Right ventricle myocardium inferior (tissue), 1 donor: ENCODE measurements around the gene SLC22A1. TPM values are rescaled to one million over a fixed set of nuclear protein-coding genes. Genes with fewer than 3 reads are reported as not detected.
"Not testable (repeated sequence)": the region's sequence is repeated elsewhere in the genome, so short reads cannot be mapped to it uniquely, and the experiment has no call there.

ENCODE experiments used
- ATAC-seq: fragments of 200-7000 bp; cut with Tn5 transposase; one replicate; pipeline ENCODE4 v1.9.1; 2020; ENCODE audit warnings: mild to moderate bottlenecking, moderate library complexity
- DNase-seq: peaks from one replicate; pipeline ENCODE4 v3.0.0; 2021; ENCODE audit errors: missing footprints
- intact Hi-C: fragments of 100-400 bp; cut with DNase I; formaldehyde crosslinking; loops from one replicate; pipeline ENCODE4 v1.11.0; 2022
- total RNA-seq: library from RNA; stranded (reverse); fragmentation: NEBNext Ultra II Directional; extraction: Animal tissue kit (Norgen Biotek cat#: 25700); gene quantifications from one replicate; pipeline ENCODE4 v1.2.1, GENCODE V29; 2021
- donor health status: DM: no; HTN: yes; CAD: no; lungs with severe emphysema.

Gene SLC22A1
- total RNA-seq, 1 donor from 2014 or later, result 0.51 TPM

DNA sequence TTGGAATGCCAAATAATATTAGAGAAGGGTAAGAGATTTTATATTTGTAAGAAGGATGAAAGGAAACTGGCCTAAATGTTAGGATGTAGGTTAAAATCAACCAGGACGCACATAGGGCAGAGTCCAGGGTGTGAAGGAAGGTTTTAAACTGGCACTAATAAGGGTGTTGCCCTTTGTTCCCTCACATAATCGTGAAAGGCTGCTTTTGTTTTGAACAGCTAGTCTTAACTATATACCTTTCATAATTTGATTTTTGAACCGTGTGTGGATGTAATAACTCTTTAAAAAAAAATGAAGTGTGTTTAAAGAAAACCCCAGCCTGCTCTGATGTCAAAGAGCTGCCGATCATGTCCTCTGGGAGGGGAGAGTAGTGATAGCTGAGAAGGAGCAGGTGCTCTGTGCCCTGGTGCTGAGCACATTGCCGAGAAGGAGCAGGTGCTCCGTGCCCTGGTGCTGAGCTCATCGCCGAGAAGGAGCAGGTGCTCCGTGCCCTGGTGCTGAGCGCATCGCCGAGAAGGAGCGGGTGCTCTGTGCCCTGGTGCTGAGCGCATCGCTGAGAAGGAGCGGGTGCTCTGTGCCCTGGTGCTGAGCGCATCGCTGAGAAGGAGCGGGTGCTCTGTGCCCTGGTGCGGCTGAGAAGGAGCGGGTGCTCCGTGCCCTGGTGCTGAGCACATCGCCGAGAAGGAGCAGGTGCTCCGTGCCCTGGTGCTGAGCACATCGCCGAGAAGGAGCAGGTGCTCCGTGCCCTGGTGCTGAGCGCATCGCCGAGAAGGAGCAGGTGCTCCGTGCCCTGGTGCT, 31.0 kb upstream of the SLC22A1 start:
- DNase-seq, ATAC-seq, intact Hi-C loops: not testable (repeated sequence)

DNA sequence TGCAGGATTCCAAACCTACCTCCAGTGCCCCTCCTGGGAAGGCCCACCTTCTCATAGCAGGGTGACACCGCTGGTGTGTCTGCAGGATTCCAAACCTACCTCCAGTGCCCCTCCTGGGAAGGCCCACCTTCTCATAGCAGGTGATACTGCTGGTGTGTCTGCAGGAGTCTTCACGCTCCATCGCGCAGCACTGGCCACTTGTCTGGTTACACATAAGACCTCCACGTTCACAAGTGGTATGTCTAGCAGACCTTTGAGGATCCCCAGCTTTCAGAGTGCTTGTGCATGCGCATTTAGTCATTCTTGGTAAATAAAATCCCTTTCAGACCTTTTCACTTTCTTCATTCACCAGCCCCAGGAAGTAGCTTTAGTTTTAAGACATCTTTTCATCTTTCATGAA, 29.4 kb upstream of the SLC22A1 start:
- intact Hi-C loops, ATAC-seq: not testable (repeated sequence)

DNA sequence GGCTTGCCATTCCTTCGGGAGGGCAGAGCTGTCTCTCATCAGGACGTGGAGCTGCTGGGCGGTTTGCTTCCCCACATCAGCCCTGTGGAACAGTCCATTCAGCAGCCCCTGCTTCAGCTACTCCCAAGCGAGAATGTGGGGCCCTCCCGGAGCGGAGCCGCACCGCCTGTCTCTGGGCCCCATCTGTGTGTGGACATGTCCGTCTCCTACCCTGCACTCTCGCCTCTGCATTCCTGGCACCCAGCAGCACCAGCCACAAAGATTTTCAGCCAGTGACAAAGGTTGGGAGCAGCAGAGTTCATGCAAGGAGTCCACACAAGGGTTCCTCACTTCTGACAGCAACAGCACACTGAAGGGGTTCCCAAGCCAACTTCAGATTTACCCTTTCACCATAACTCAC, 29.0 kb upstream of the SLC22A1 start:
- DNase-seq, result no peak
- no peak for ATAC-seq
- intact Hi-C loops, result no loop called here

More for the DNA sequence above, 29.4 kb upstream of the SLC22A1 start:
- not testable (repeated sequence) for DNase-seq

DNA sequence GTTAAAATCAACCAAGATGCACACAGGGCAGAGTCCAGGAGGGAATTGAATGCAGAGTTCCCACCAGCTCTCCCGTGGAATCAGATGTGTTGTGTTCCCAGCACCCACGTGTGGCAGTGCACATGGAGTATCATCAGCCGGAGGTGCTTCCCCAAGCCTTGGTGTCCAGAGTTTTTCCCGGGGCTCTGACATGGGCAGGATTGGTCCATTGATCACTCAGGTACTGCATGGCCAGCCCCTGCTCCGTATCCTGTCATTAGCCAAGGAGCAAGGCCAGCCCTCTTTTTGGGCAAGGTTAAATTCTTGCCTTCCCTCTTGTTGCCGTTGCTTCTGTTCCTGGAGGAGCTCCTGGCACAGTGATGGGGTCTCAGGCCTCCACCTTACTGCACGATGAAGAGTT, 28.6 kb upstream of the SLC22A1 start:
- DNase-seq (peak; percentile 40), ATAC-seq (no peak)
- intact Hi-C loops, result no loop called here

DNA sequence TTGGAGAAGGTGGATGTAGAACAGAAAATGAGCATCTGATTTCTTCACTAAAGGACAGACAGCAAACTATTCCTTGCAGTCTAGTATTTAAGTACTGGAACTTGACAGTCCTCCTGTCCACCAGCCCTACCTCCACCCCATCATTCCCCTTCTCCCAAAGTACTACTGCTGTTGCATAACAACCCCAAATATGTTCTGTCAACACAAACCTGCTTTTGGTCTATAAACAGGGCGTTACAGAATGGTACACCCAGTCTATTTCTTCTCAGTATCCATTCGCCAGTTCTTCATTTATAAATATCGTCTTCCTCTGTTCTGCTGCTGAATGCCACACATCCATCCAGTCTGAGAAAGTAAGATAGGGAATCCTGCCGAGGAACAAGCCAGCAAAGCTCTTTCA, 27.7 kb upstream of the SLC22A1 start:
- DNase-seq (no peak), ATAC-seq (no peak)
- intact Hi-C loops, result no loop called here

DNA sequence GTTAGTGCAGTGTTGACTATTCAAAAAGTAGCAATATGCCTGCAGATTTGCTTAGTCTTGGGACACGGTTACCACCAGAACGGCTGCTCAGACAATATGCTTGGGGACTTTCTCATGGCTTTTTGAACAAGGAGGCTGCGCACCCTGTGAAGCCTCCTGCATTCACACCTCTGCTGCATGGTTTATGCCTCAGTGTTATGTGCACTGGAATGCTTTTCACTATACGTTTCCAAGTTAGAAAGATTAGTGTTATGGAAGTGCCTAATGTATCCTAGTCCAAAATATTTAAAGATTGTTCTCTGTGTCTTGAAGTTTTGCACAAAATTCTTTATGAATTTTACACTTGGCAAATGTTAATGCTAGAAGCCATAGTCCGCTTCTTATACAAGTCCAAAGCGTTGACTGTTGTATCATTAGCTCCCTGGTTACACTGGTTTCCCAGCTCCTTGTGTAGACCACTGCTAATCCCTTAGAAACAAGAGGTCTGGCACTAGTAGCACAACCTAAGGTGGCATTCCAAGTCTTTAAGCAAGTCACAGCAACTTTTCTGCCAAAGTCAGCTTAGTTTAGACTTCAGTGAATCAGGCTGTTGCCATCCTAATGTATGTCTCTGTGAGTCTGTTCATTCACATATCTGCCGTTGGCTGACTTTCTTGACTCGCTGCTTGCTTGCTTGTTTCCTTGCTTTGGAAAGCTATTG, 26.3 kb upstream of the SLC22A1 start:
- ATAC-seq (no peak), DNase-seq (no peak)
- intact Hi-C loops, result no loop called here

DNA sequence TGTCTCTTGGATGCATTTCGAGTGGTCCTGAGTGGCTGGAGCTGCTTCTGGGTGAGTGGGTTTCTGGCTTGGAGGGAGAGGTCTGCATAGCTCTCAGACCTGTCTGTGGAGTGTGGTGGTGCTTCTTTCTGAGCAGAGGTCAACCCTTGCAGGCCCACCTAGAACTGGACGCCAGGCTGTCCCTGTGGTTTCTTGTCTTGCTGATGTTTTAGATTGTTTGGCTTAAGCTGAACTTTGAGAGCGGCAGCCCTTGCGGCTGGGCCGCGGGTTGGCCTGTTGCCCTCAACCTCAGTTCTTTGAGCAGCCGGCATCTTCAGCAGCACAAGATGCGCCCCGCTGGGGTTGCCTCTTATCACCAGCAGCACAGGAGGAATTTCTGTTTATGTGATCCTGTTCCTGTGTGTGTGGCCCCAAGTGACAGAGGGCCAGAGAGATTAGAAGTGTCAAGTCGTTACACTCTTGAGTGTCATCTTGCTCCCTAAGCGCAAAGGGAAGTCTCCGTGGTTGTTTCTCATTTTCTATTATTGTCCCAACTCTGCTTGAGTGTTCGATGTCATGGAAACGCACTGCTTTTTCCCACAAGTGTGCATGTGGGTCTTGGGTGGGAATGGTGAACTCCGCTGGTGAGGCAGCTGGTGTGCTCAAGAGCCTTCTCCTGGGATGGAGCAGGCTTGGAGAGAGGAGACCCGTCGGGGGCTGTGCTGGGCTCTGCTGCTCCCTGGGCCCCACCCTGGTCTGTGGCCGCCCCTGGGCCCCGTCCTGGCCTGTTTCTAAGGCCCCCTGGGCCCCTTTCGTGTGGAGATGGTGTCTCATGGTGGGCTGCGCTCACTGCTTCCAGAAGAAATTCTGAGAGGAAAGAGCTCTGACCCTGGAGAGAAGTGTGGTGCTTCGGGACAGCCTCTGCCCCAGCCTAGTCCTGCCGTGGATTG, 20.1 kb upstream of the SLC22A1 start:
- DNase-seq (no peak), ATAC-seq (peak; percentile 35)
- intact Hi-C loops, result no loop called here

DNA sequence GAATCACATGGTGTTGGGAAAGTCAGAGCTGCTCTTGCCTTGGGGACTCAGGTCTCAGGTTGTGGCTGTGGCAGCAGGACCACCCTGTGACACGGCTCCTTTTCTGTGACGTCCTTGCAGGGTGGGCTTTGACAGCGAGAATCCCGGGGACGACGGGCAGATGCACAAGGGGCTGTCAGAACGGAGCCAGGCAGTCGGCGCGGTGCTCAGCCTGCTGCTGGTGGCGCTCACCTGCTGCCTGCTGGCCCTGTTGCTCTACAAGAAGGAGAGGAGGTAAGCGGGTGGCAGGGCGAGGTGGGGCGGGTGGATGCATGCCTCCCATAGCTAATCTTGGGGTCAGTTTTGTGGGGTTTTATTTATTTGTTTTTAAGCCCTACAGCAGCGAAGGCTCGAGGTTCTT, 19.2 kb upstream of the SLC22A1 start:
- ATAC-seq, result no peak
- intact Hi-C loops, result no loop called here

DNA sequence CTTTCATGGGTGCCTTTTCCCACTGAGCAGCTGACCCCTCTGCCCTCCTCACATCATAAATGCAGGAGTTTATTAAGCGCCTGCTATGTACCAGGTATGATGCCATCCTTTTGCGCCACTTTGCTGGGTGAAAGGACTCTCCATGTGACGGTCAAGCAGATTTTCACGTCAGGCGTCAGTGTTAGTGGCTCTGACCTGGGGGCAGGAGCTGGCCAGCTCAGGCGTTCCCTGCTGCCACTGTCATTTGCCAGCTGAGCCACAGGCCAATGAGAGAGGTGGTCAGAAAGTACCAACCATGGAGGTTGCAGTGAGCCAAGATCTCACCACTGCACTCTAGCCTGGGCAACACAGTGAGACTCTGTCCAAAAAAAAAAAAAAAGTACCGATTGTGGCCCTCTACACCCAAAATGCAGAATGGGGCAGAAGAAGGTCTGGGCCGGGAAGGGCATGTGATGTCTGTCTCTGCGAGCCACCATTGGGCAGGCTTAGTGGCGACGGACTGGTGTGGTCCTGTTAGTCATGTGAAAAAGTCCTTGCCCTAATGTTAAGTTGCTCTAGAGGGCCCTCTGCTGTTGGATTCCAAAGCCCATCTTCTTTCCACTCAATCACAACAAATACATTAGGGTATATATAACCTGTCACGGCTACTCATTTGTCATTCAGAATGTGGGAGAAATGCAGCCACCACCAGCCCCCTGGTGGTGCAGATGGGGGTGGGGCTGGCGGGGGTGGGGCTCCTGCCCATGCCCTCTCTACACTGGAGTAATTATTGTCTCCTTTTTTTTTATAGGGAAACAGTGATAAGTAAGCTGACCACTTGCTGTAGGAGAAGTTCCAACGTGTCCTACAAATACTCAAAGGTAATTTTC, 18.4 kb upstream of the SLC22A1 start:
- ATAC-seq (no peak), DNase-seq (no peak)
- intact Hi-C loops, result no loop called here

More for the DNA sequence above, 19.2 kb upstream of the SLC22A1 start:
- DNase-seq, result no peak

DNA sequence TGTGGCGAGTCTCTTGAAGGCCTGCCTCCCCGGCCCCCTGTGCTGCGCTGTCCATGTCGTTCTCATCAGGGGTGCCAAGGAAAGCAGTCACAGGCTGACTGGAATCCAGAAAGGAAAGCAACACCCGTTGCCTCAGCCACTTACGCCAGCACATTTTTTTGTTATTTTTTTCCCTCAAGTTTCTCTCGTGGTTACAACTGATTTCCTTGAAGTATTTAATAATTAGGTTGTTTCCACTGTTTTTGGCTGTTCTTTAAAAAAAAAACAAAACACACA, 17.9 kb upstream of the SLC22A1 start:
- intact Hi-C loops, result no loop called here
- DNase-seq (no peak), ATAC-seq (no peak)

DNA sequence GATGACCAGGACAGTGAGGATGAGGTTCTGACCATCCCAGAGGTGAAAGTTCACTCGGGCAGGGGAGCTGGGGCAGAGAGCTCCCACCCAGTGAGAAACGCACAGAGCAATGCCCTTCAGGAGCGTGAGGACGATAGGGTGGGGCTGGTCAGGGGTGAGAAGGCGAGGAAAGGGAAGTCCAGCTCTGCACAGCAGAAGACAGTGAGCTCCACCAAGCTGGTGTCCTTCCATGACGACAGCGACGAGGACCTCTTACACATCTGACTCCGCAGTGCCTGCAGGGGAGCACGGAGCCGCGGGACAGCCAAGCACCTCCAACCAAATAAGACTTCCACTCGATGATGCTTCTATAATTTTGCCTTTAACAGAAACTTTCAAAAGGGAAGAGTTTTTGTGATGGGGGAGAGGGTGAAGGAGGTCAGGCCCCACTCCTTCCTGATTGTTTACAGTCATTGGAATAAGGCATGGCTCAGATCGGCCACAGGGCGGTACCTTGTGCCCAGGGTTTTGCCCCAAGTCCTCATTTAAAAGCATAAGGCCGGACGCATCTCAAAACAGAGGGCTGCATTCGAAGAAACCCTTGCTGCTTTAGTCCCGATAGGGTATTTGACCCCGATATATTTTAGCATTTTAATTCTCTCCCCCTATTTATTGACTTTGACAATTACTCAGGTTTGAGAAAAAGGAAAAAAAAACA, 16.6 kb upstream of the SLC22A1 start:
- intact Hi-C loops, result no loop called here
- ATAC-seq, result no peak
- no peak for DNase-seq

DNA sequence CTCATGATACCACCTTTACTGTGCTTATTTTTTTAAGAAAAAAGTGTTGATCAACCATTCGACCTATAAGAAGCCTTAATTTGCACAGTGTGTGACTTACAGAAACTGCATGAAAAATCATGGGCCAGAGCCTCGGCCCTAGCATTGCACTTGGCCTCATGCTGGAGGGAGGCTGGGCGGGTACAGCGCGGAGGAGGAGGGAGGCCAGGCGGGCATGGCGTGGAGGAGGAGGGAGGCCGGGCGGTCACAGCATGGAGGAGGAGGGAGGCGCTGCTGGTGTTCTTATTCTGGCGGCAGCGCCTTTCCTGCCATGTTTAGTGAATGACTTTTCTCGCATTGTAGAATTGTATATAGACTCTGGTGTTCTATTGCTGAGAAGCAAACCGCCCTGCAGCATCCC, 15.6 kb upstream of the SLC22A1 start:
- ATAC-seq (no peak), DNase-seq (no peak)
- intact Hi-C loops, result no loop called here

DNA sequence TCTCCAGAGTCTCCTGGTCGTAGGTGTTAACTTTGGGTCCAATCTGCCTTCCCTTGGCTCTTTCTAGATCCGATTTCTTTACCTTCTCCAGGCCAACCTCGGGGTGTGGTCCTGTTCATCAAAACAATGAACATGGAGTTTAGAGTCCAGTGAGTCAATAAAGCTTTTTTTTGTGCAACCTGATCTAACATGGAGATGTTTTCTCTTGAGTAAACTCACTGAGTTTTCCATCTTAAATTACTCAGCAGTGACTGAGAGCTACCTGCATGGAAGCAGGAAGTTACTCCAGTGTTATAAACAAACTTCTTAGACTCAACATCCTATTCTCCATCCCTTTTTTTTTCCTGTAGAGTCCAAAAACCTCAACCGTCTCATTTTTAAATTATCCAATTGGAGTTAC, 14.9 kb upstream of the SLC22A1 start:
- intact Hi-C loops, result no loop called here
- ATAC-seq, result no peak
- no peak for DNase-seq

DNA sequence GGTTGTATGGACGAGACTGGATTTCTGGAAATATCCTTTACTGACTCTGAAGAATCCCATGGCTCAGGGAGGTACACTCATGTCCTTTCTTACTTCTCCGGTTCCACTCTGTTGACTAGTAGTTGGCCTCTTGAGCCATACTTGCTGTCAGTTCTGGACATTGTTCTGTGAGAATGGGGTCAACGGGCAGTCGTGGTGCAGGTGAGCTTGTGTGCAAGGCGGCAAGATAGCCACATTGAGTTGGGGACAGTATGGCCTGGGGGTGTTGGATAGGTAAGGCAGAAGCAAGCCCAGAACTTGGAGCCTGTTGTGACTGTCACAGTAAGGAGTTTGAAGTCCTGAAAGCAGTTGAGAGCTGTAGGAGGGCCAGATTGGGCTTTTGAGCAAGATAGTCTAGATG, 13.5 kb upstream of the SLC22A1 start:
- ATAC-seq, result no peak
- intact Hi-C loops, result no loop called here
- DNase-seq, result no peak

DNA sequence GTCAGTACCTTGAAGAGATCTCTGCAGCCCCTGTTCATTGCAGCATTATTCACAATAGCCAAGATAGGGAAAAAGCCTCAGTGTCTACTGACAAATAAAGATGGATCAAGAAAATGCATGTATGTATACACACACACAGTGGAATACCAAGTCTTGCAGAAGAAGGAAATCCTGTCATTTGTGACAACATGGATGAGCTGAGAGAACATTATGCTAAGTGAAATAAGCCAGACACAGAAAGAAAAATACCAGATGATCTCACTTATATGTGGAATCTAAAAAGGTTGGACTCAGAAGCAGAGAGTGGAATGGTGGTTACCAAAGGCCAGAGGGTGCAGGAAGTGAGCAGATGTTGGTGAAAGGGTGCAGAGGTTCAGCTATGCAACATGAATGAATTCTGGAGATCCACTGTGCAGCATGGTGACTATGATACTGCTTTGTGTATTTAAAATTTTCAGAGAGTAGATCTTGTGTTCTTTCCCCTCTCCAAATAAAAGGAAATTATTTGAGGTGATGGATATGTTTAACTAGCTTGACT, 11.0 kb upstream of the SLC22A1 start:
- no peak for DNase-seq
- intact Hi-C loops, result no loop called here
- no peak for ATAC-seq

DNA sequence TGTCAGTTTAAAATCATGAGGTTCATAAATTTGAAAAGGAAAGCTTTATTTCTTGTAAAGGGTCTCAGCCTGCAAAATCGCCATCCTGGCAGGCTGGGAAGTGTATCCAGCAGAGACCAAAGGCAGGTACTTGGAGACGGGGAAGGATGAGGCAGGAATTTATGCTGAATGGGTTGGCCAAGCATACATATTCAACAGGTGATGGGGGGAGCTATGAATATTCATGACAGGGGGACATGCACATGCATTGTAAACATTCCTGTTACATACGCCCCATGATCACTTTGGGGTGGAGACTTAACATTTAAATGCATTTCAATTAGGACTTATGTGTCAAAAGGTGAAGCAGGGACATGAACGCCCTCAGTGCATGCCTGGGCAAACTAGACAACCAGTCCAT, 9.8 kb upstream of the SLC22A1 start:
- intact Hi-C loops, result no loop called here
- ATAC-seq, result no peak
- no peak for DNase-seq

DNA sequence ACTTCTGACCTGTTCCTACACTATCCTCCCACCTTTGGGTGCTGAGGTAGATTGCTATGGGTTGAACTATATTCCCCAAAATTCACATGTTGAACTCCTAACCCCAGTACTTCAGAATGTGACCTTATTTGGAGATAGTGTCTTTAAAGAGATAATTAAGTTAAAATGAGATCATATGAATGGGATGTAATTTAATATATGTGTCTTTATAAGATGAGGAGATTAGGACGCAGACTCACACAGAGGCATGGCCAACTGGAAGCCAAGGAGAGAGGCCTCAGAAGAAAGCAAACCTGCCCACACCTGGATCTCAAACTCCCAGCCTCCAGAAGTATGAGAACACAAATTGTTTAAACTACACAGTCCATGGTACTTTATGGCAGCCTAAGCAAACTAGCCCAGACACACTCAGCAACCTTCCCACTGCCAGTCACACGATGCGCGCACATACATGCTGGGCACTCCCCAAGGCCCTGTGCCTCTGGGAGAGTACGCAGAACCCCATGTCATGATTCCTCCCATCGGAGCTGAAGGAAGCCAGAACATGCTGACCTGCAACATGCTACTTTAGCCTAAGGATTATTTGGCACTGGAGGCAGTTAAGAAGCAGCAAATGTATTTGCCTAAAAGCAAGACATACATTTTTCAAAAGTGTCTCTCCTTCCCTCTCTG, 8.9 kb upstream of the SLC22A1 start:
- ATAC-seq (no peak), DNase-seq (no peak)
- intact Hi-C loops, result no loop called here
